HG03469 (cell line): Measurements from ENCODE around the gene KCNIP1.

Source experiments
- ATAC-seq: cut with Tn5 transposase; IDR thresholded peaks from one replicate; pipeline ENCODE4 v1.9.1; 2021; ENCODE audit warnings: mild to moderate bottlenecking, moderate library complexity, moderate number of reproducible peaks; ENCODE audit not compliant: unreplicated experiment

The KCNIP1 gene

DNA sequence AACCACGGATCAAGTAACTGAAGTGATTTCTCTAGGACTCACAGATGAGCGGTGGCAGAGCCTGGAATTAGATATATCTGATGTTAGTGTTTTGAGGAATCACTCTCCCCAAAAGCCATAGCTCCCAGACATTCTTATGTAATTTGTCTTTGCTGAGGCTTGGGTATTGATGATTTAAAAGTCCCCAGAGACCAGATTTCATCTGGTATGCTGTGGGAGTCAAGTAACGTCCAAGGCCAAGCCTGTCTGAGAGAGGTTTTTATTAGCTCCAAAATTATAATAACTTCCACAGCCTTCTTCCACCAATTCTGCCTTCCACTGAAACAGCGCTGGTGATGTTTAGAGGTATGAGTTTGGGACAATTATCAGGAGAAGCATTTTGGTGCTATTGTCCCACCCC is 21.3 kb upstream of the KCNIP1 start:
- ATAC-seq, result no peak

DNA sequence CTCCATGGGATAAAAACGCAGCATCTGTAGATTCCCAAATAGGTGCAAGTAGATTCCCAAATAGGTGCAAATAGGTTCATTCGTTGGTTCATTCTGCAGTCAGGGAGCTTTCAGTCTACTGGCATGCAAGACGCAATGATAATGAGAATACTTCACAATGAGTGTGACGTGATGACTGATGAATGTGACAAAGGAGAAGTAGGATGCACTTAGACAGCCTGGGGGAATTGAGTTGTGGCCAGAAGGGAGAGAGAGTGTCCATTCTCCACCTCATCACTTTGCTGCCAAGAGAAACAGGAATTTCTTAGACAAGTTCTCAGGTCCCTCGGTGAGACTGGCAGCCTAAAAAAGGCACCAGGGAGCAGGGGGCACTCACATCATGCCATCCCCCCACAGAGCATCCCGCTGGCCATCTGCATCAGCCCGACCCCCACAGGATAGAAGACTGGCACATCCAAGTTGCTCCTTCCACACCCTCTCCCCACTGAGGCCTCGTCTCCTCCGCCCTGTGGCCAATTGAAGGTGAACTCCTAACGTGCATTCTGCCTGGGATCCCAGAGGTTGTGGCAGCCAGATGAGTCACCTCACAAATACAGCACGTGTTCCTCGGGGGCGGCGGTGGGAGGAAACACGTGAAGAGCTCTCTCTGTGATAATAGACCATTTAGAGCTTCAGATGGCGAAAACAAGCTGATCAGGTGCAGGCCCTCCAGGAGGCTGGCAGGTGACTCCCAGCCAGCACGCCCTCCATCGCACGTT is 19.9 kb upstream of the KCNIP1 start:
- no peak for ATAC-seq

DNA sequence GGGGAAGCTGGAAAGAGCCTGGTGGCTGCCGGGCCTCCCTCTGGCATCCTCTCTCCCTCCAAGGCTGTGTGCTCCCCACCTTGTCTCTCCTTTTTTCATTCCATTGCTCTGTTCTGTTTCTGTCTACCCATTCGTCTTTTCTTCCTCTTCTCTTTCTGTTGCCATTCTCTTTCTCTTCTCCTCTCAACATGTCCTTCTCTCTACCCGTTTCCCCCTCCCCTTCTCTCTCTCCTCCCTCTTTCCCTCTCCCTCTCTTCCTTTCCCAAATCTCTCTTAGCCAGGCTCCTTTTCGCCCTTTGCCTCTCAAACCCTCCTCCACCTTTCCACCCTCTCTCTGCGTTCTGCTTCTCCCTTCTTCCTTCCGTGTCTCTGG is 19.4 kb upstream of the KCNIP1 start:
- no peak for ATAC-seq

DNA sequence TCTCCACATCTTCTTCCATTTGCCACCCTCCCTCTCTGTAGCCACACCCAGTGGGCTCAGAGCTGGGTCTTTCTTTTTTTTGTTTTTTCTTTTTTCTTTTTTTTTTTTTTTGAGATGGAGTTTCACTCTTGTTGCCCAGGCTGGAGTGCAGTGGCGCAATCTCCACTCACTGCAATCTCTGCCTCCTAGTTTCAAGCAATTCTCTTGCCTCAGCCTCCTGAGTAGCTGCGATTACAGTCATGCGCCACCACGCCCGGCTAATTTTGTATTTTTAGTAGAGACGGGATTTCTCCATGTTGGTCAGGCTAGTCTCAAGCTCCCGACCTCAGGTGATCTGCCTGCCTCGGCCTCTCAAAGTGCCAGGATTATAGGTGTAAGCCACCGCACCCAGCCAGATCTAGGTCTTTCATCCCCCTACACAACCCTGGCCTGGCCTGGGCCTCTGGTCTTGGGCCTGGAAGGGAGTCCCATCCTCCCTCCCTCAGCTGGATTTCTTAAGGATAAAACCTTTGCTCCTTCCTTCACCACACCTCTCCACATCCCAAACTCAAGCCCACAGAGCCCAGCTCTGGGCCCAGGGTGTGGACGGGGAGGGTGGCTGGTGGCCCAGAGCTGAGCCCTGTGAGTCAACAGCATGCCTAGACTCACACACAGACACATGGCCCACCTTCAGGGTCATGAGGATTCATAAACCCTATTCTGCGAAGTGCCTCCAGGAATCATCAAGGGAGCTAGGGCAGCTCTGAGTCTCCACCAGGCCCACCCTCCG is 18.8 kb upstream of the KCNIP1 start:
- ATAC-seq, result no peak

DNA sequence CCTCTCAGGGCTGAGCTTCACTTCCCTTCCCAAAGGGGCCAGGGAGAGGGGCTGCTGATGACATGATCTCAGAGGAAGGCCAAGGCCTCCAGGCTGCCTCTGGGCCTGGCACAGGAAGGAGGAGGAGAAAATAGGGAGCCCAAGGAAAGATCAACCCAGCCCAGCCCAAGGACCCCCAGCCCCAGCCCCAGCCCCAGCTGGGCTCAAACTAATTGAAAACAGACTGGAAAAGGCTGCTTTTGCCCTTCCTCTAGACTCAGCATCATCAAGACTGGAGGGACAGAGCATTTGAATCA is 18.3 kb upstream of the KCNIP1 start:
- no peak for ATAC-seq

DNA sequence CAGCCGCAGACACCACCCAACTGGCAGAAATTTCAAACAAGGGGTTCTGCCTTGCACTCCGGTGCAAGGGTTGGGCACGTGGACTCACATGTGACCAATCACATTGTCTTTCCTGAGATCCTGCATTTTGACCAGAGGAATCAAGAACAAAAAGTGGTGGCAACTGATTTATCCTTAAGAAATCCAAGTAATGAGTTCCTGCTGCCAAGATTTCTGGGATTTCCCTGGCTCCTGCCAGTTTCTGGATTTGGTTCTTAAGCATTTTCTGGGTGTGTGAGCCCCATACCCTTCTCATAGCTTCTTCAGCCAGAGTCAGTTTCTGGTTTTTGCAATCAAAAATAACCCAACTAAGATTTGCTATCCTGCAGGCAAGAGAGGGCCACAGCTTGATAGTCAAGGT is 17.4 kb upstream of the KCNIP1 start:
- ATAC-seq, result no peak

DNA sequence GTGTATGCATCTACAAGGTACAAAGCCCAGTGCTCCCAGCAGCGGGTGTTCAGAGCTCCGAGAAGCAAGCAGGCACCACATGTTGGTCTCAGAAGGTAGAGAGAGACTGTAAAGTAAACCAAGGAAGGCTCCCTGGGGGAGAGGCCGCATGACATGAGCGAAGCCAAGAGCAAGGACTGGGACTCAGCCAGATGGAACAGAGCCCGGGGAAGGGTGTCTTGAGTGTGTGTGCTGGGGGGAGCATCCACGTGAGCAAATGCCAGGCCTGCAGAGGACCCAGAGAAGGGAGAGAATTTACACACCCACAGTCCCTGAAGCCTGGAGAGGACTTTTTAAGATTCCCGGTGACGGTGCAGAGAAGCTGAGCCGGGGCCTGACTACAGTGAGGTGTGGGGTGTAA is 15.2 kb upstream of the KCNIP1 start:
- ATAC-seq, result no peak

DNA sequence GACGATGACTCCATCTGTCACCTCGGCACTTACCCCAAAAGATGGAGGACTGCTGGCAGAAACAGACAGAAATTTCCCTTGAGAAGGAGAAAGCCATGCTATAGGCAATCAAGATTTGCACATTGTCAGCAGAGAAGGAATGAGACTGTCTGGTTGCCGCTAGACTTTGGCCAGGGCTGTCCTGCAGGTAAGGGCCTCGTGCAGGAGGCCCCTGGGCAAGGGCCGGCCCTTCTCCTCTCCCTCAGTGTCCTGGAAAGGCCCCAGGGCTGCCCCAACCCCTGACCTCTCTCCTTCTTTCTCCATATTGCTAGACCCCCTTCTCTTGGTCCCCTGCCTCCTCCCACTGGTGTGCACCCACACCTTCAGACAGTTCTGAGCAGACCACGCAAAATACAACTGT is 14.6 kb upstream of the KCNIP1 start:
- ATAC-seq, result no peak

DNA sequence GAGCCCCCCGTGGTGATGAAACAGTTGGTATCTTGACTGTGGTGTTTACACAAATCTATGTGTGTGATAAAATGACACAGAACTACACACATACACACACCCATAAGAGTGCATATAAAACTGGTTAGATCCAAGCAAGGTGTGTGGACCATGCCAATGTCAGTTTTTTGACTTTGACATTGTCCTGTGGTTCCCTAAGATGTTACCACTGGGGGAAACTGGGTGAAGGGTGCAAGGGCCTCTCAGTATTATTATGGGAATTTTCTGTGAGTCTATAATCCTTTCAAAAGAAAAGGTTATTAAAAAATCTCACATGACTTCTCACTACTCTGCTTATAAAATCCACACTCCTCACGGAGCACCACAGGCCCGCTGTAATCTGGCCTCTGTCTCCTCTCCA is 13.4 kb upstream of the KCNIP1 start:
- ATAC-seq, result no peak

DNA sequence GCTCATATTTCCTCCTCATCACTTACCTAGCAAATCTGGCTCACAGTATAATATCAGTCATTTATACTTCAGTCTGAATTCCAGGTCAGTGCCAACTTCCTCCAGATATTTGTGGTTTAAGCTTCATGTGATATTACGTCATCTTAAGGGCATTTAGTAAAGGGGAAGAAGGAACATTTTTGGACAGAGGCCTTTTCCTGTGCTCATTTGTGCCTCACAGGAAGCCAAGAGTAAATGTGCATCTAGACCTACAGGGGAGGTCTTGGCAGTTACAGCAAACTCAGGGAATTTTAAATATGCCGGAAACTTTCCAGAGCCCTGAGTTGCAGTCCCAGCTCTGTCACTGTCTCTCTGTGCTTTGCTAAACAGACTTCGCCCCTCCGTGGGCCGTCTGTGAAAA is 12.3 kb upstream of the KCNIP1 start:
- no peak for ATAC-seq

DNA sequence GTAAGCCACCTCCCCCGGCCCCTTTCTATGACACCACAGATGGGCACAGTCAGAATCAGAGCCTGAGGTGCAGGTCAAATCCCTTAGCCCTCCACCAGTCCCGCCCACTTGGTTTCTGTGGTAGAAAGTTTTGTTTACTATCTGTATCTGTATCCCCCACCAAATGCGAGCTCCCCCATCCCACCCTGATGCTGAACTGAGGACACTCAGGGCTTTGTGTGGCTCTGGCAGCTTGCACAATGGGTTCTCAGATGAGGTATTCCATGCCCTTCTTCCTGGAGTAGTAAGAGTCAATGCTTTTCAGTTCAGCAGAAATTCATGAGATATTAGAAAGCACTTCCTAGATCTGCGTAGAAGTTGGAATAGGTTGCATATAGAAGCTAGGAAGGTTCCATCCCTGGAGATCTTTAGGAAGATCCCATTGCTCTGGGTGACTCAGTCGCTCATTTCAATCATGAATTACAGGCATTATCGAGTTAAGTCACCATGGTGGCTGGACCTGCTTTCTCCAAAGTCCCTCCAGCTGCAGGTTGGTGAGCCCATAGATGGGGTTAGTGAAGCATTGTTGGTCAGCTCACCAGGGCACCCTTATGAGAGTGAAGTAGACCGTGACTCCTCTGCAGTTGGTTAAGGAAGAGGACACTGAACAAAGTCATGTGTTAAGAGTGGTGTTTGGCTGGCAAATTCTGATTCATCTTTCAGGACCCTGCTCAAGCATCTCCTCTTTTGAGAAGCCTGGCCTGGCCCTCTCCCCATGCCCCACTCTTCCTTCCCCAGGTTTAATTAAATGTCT is 10.6 kb upstream of the KCNIP1 start:
- ATAC-seq, result no peak

DNA sequence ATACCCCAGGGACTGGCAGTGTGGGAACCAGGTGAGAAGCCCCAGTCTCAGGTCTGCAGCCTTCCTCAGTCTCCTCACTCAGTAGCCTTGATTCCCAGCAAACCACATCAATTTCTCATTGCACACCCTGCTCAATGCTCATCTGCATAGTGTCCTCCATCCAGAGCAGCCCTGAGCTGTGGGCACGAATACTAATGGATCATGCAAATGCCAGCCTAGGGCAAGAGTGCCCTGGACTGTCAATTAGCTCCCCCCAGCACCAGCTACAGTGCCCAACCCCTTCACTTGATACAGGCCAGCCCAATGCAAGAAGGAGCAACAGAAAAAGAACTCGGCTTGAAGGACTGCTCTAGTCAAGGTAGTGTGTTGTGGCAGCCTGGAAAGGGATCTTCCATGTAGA is 9.8 kb upstream of the KCNIP1 start:
- ATAC-seq, result no peak

DNA sequence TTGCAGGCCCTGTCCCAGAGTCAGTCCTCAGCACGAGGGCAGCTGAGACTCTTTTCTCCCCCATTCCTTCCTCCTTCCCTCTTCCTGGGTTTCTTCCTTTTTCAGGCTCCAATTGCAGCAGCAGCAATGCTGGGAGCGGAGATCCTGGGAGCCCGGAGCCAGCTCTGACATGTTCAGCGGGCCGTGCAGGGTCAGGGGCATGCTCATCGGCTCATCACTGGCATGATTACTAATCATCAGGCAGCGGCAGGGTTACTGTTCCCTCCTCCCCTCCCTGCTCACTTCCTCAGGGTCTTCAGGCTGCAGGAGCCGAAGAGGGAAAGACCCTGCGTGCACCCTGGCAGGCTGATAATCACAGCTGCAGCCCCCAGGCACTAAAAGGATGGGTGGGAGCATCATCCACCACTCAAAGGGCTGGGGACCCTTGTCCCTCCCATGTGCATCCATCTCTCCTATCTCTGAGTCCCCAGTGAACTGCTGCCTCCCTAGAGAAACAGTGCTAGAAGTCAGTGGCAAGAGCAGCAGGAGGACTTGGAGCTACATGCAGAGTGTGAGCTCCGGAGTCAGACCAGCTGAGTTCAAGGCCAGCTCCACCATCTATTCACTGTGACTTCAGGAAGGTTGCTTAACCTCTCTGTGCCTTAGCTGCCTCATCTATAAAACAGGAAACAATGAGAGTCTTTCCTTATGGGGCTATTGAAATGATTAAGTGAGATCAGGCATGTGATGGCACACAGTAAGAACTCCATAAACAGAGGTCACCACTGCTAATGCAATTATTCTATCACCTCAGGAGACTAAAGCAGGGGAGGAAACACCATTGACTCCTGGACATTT is 7.8 kb upstream of the KCNIP1 start:
- ATAC-seq, result no peak

DNA sequence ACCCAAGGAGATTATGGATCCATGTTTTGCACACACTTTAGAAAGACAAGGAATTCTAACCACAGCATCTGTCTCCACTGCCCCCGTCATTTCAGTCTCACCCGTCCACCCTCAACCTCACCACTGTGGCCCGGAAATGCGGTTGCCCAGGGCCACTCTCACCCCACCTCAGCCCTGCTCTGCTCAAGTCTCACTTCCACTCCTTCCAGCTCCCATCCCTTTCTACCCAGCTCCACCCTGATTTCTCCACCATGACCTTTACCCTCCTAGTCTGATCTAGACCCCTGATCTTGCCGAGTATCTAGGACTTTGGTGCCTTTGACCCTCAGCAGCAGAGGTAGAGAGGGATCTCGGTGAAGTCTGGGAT is 7.2 kb upstream of the KCNIP1 start:
- ATAC-seq, result no peak

DNA sequence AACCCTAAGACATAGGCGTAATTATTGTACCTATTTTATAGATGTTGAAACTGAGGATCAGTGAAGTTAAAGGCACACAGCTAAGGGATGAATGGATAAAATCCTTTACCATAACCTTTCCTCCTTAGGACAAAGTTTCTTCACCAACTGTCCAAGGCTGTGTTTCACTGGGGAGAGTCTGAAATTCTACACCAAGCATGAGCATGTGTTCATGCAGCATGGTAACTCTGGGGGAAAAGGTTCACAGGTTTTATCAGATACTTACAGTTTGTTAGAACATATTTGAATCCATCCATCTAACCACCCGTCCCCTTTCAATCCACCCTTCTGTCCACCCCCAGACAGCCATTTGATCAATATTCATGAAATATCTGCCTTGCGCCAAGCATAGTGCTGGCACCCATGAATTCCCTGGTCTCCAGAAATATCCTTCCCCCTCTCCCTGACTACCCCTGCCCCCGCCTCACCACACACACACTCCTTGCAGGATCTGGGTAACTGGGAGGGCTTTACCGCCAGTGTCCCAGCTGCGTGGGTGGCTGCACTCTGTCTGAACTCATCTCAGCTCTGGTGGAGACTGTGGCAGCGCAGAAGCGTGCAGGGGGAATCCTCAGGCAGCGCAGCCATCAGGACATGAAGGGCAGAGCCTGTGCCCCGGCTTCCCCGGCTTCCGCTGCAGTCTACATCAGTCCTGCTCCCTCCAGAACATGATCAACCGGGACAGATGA is 6.3 kb upstream of the KCNIP1 start:
- no peak for ATAC-seq

DNA sequence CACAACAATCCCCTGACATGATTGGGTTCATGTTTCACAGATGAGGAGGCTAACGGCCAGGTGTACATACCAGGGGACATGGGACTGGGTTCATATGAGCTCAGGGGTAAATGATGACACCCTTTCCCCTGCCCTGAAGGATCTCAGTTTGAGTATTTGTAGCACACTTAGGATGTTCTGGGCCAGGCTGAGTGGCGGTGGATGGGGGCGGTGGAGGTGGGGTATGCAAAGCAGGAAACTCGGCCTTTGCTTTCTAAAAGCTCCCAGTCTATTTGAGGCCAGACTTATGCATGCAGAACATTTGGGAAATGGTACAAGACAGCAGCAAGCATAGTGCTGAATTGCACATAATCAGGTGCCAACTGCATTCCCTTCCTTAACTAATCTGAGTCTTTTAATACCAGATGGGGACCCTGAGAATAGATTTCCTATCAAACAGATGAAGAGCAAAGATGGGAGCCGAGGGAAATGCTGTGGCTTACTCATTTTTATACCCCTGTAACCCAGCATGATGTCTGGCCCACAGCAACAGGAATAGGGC is 4.9 kb upstream of the KCNIP1 start:
- no peak for ATAC-seq

DNA sequence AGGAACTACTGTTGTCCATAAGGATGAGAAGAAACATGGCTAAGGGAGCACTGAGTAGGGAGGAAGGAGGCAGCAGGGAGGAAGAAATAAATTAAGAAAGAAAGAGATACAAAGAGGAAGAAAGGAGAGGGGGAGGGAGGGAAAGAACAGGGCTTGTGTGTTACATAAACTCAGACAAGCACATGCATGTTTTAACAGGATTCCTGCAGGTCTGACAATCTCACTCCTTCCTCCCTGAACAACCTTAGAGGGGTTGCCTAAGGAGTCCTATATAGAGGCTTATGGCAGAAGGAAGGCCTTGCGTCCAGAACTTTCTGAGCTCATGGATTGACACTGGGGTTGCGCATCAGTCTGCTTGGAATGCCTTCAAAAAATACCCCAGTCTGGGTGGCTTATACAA is 4.2 kb upstream of the KCNIP1 start:
- ATAC-seq, result no peak

DNA sequence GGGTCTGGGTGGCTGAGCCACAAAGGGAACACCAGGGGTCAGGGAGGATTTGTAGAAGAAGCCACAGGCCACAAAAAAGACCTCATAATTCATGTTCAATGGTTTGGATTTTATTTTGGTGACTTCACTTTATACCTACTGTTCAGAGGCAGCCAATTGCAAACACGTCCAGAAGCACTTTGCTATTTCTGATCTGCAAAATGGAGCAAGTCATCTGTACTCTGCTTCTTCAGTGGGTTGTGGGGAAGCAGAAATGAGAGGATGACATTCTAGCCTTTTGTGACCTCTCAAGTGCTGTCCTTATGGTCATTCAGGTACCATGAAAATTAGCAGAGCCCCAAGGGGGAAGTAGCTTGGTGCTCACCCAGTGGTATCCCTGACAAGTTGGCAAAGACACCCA is 2.5 kb upstream of the KCNIP1 start:
- ATAC-seq, result no peak

DNA sequence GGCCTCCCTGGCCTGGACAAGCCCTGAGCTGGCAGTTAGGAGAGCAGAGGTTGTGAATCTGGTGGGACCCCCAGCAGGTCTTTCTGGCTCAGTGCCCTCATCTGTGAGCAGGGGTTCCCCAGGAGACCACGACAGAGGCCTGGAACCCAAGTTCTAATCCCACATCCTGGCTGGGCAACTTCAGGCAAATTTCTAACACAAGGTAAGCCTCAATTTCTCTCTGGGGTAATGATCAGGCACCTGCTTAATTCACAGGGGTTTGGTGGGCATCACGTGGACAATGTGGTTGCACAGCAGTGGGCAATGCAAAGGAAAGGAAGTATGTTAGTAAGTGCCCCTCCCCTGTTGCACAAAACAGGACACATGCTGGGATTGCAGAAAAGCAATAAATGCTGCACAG is 1.9 kb upstream of the KCNIP1 start:
- ATAC-seq, result no peak

DNA sequence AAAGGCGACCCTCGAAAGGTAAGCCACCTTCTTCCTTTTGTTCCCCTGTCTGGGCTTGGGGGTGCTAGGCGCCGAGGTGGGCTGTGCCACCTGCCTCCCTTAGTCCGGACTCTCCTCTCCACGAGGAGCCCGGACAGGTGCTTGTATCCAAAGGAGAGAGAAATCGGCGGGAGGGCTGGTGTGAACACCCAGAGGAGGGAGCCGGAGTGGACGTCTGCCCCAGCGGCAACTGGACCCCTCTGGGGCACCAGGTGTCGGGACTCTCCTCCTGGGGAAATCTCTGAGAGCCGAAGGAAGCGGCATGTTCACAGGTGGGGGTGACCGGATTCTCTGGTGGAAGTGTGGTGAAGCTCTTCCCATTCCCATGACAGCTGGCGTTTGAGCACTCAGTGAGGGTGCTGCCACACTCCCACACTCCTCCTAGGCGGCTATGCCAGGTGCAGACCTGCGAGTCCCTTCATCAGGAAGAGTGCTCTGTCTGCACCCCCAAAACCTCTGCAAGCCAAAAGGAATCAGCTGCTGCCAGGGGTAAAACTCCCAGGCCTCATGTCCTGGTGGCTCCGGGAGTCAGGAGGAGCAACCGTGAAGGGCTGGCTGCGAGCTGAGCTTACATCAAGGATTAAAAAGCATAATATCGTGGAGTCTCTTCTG is 921 bp downstream of the KCNIP1 start:
- no peak for ATAC-seq
